Heart left ventricle (tissue), 13 donors: Measurements from ENCODE around the gene MORC3.

ENCODE experiments used
- POLR2A ChIP-seq, 2 donors: fragments of 450-650 bp; IDR thresholded peaks; one replicate each; pipeline ENCODE4 v1.6.1; 2017; ENCODE audit warnings: antibody characterized with exemption in 2 of 2, mild to moderate bottlenecking in 2 of 2, moderate library complexity in 2 of 2
- TF ChIP-seq, protein P1 (sequence below), 12 donors: fragments of 200-600 bp; sonication (generic) in 4 of 12; IDR thresholded peaks; one replicate each; pipeline versions ENCODE4 v1.5.0 to v1.8.0; 2018 to 2022; ENCODE audit warnings: antibody characterized with exemption in 12 of 12, mild to moderate bottlenecking in 5 of 12
- donor health status: ischemic (EF 13 %, LVEDD 7.1; RV severe dilation, severe dysfunction).
- donor health status: DM: no; HTN: yes; CAD: no.
- donor health status: DM: no; HTN: no; CAD: no.
- donor health status: ischemic (EF 25% LVEDD 6.9; RV normal size, moderate dysfunction).
- donor health status: ischemic (EF 25% LVEDD 5.7; RV mildly dilated, moderate dysfunction).
- donor health status: ischemic (EF 35%, LVEDD 5.7; RV mildly dilated, moderate dysfunction).
- donor health status: nonischemic (EF 11% LVEDD 7.7; RV severe dilation, severe dysfunction).
- donor health status: DM: yes; HTN: yes; CAD: no.
- donor health status: PGD.
- donor health status: ischemic (EF 29% LVEDD 5.4; RV normal size, mild dysfunction).
- donor health status: nonischemic (EF 23%, LVEDD 6.1; RV moderate dilation, normal function).

DNA sequence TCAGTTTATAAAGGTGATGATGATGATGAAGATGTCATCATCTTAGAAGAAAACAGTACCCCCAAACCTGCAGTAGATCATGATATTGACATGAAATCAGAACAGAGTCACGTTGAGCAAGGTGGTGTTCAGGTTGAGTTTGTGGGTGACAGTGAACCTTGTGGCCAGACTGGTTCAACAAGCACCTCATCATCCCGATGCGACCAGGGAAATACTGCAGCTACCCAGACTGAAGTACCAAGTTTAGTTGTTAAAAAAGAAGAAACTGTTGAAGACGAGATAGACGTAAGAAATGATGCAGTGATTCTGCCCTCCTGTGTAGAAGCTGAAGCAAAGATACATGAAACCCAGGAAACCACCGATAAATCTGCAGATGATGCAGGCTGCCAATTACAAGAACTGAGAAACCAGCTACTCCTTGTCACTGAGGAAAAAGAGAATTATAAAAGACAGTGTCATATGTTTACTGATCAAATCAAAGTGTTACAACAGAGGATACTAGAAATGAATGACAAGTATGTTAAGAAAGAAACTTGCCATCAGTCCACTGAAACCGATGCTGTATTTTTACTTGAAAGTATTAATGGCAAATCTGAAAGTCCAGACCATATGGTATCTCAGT lies 49.2 kb downstream of the MORC3 start:
- no peak for TF ChIP-seq POLR2A (IDR thresholded peaks at IDR 0.05)
- TF ChIP-seq, protein P1, sequence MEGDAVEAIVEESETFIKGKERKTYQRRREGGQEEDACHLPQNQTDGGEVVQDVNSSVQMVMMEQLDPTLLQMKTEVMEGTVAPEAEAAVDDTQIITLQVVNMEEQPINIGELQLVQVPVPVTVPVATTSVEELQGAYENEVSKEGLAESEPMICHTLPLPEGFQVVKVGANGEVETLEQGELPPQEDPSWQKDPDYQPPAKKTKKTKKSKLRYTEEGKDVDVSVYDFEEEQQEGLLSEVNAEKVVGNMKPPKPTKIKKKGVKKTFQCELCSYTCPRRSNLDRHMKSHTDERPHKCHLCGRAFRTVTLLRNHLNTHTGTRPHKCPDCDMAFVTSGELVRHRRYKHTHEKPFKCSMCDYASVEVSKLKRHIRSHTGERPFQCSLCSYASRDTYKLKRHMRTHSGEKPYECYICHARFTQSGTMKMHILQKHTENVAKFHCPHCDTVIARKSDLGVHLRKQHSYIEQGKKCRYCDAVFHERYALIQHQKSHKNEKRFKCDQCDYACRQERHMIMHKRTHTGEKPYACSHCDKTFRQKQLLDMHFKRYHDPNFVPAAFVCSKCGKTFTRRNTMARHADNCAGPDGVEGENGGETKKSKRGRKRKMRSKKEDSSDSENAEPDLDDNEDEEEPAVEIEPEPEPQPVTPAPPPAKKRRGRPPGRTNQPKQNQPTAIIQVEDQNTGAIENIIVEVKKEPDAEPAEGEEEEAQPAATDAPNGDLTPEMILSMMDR (IDR thresholded peaks at IDR 0.05): no peak
